ENCODE measurements around the gene GNPNAT1. TPM values are rescaled to one million over a fixed set of nuclear protein-coding genes. Genes with fewer than 3 reads are reported as not detected.

The GNPNAT1 gene
- total RNA-seq, result 36.7 TPM

DNA sequence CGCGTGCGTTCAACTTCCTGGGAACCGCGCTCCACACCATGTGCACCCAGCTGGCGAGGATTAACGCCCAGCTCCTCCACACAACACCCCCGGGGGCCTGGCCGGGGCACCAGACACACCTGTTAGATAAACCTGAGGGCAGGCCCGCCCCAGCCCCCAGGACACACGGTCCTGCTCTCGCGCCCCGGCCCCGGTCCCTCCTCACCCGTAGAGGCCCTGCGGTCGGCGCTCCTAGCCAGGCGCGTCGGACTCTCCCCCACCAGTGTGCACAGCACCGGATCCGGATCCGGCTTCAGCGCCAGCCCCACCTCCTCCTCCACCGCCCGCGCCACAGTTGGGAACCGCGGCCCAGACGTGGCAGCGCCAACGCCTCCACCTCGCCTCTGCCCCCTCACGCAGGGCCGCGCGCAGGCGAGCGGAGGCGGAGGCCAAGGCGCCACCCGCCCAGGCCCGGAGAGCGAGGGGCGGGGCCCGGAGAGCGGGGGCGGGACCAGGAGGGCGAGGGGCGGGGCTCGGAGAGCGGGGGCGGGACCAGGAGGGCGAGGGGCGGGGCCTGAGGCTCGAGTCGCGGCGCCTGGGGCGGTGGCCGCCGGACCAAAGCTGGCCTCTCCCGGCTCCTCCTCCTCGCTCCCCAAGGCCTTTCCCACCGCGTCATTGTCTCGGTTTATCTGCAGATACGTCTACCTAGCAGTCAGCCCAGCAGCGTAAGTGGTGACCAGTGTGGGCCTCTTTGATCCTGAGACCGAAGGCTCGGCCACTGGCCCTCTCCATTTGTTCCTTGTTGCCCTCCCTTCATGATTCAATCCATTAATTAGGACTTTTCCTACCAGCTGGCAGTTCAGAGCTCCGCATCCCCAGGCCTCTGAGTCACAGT is at the start of gene GNPNAT1:
TSS of gene GNPNAT1 (minus strand) at position 385 of the 874 bp plus-strand sequence. CDS start 6,957 bp downstream, outside the sequence.
- ATAC-seq, result peak; percentile 90
- peak; percentile 95 for DNase-seq (ENCODE audit: low spot score)

DNA sequence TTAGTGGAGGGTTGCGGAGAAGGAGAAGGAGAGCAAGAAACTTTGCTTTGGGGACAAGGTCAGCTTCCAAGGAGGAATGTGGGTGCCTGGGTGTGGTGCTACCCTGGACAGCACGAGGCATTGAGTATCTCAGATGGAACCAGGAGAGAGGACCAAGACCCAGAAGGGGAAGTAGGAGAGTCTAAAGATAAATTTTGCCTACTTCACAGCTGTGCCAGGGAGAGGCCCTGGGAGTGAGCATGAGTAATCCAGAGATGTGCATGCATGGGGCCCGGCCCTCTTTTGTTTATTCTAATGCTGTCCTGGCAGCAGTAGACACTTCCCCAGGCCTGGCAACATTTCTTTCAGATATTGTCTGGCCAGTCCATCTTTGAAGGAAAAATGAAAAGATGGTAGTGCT is 49.5 kb upstream of the GNPNAT1 start:
- peak; percentile 54 for ATAC-seq
- DNase-seq (ENCODE audit: low spot score), result no peak

GRCh38 chr14:52837451-52837850 is 46.0 kb upstream of the GNPNAT1 start:
- ATAC-seq (no peak), DNase-seq (ENCODE audit: low spot score) (no peak)

GRCh38 chr14:52836063-52836462 is 44.7 kb upstream of the GNPNAT1 start:
- DNase-seq (ENCODE audit: low spot score) (no peak), ATAC-seq (no peak)

DNA sequence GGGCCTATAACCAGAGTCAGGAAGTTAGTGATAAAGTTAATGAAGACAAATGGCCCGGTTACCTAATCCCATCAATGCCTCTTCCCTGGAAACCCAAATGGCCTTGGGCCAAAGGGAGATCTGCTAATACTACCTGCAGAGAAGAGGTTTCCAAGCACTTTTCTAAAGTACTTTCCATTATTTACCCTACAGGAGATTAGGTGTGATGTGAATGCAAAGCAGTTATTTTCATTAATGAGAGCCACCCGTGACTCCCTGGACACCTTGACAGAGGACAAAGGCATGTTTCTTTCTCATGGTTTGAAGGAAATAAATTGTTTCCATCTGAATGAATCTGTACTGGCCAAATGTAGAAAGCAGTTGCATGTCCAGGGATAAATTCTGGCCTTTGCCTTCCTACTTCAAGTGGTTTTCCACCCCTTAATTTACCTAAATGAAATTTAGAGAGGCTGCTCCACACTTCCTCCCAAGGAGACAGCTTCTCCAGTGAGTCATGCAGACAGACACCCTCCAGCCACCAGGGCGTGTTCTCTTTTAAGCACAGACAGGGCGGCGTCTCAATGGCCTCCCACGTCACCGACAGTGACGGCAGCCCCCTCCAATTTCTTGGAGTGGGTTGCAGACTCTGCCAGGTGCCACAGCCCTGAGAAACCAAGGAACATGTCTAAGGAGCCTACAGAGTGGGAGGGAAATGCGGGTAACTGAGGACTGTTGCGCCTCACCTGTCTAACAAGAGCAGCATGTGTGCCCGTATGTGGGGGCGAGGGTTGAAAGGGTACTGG is 43.9 kb upstream of the GNPNAT1 start:
- peak; percentile 24 for ATAC-seq

GRCh38 chr14:52834440-52834842 is 43.0 kb upstream of the GNPNAT1 start:
- DNase-seq (ENCODE audit: low spot score) (no peak), ATAC-seq (no peak)

More for the DNA sequence above, 43.9 kb upstream of the GNPNAT1 start:
- DNase-seq (ENCODE audit: low spot score), result no peak

DNA sequence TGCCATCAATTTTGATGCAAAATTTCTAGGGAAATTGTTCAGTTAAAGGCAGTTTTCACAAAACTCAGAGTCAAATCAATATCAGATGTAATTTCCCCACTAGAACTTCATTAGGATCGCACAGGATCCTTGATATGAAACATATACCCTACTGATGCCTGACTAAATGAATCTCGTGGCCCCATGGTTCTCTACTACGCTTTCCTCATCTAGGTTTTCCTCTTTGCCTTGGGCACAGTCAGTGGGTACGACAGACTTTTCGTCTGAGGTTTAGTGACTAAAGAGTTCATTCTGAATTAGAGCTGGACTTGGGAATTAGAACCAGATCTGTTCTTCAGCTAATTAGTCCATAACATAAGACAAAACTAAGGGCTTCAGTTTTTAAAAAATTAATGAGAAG is 42.5 kb upstream of the GNPNAT1 start:
- DNase-seq (ENCODE audit: low spot score) (no peak), ATAC-seq (no peak)

DNA sequence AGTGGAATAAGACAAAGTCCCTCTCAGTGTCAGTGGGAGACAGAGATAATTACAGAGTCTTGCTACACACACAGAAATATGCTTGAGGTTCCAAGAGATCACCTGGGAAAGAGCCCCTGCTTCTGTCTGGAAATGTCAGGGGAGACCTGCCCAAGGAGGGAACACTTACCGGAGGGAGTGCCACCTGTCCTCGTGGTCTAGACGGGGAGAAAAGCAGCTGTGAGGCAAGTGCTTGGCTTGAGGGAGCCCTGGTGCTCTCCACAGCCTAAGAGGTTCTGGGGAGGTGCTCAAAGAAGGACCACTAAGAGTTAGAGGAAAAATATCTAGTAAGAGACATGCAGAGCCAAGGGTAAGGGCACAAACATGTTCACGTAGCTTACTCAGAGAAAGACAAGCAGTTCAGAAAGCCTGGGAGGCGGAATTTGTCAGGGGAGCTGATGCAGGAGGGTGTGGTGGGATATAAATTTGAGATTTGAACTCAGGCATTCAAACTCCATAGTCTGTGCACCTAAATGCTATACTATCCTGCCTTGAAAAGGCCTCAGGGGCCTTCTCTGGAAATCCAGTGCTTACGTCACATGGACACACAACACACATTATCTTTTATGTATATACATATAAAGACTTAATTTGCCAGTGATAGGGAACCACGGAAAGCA is 38.2 kb upstream of the GNPNAT1 start:
- ATAC-seq (no peak), DNase-seq (ENCODE audit: low spot score) (no peak)

- ATAC-seq, result no peak
Measured at GRCh38 chr14:52827426-52827825, 36.0 kb upstream of the GNPNAT1 start.

GRCh38 chr14:52825085-52825484 is 33.7 kb upstream of the GNPNAT1 start:
- DNase-seq (ENCODE audit: low spot score) (no peak), ATAC-seq (no peak)

More at GRCh38 chr14:52827426-52827825, 36.0 kb upstream of the GNPNAT1 start:
- DNase-seq (ENCODE audit: low spot score), result no peak

DNA sequence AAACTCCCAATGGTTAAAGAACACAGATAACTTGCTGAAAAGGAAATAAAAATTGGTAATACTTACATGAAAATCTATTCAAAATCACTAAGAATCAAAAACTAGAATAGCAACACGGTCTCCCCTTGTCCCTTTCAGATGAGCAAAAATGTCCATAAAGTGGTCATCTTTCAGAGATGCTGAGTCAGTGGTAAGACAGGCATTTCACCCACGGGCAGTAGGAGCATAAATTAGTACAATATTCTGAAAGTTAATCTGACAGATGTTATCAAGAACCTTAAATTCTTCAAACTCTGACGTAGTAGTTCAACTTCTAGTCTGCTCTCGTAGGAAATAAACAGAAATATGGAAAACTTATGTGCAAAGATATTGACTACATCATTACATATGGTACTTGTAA is 33.1 kb upstream of the GNPNAT1 start:
- DNase-seq (ENCODE audit: low spot score), result no peak
- ATAC-seq, result no peak

DNA sequence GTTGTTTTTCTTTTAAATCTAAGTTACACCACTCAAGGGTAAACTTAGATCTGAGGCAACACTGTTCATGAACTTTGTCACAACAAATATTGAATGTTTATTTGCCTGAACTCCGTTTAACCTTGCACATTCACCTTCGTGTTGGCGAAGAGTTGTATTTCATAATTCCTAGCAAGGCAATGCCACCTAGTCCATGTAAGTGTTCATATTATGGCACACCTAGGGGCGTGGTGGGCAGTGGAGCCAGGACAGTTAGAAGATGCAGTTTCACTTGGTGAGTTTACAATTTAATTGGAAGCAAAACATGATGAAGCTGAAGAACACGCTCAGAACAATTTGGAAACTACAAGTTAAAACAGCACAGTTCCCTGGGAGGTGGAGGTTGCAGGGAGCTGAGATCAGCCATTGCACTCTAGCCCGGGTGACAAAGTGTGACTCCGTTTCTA is 30.4 kb upstream of the GNPNAT1 start:
- DNase-seq (ENCODE audit: low spot score) (peak; percentile 78), ATAC-seq (peak; percentile 93)

DNA sequence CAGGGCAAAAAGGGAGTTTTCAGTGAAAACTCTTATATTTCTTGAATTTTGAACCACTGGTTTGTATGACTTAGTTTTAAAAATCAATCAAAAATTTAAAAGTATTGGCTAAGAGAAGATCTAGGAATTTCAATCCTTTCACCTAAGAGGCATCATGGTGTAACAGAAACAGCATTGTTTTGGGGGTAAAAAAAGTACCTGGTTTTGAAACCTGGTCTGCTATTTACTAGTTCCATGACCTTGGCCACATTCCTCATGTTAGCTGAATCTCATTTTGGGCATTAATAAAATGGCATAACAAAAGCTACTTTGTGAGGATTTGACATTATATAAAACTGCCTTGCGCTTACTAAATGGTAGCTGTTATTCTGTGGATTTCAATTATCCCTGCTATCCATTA is 16.7 kb upstream of the GNPNAT1 start:
- DNase-seq (ENCODE audit: low spot score), result no peak
- ATAC-seq, result no peak

GRCh38 chr14:52806115-52806514 is 14.7 kb upstream of the GNPNAT1 start:
- ATAC-seq (no peak), DNase-seq (ENCODE audit: low spot score) (no peak)

- DNase-seq (ENCODE audit: low spot score) (no peak), ATAC-seq (no peak)
Measured at GRCh38 chr14:52802597-52802996, 11.2 kb upstream of the GNPNAT1 start.

DNA sequence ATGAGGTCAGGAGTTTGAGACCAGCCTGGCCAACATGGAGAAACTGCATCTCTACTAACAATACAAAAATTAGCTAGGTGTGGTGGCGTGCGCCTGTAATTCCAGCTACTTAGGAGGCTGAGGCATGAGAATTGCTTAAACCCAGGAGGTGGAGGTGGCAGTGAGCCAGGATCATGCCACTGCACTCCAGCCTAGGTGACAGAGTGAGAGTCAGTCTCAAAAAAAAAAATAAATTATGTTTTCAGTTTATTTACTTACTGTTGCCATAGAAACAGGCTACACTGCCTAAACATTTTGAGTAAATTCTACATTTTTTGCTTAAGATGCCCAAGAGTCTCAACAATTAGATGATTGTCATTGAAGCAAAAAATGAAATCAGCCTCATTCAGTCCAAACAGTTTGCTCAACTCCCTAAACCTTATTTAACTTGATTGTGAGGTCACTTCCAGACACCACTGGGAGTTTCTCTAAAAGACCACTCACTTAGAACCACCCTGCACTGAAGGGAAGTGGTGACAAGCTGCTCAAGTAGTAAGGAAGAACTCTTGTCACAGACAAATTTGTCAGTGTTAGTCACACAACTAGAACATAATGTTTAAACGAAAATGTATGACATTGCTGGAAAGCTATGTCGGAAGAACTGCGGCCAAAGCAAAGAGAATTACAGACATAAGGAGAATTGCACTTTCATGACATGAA is 9.8 kb upstream of the GNPNAT1 start:
- ATAC-seq, result no peak
- DNase-seq (ENCODE audit: low spot score), result no peak

DNA sequence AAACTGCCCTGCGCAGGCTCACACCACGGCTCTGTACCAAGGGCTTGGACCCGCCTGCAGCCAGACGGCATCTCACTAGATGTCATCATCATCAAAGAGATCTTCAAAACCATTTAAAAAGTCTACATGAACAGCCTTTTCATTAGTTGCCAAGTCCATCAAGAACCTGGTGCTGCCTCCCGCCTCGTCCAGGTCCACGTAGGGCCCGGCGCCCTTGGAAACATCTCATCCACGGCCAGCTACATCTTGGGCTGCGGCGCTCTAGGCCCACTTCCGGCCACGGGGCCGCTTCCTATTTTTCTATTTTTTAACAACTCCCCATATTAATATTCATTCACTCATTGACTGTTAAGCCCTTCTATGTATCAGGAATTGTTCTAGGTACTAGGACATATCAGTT is 7.4 kb upstream of the GNPNAT1 start:
- ATAC-seq, result no peak
- DNase-seq (ENCODE audit: low spot score), result no peak

GRCh38 chr14:52797653-52798052 is 6.2 kb upstream of the GNPNAT1 start:
- DNase-seq (ENCODE audit: low spot score), result no peak
- no peak for ATAC-seq

- no peak for ATAC-seq
- no peak for DNase-seq (ENCODE audit: low spot score)
Measured at GRCh38 chr14:52793061-52793460, 1.7 kb upstream of the GNPNAT1 start.

GRCh38 chr14:52792097-52792415 is 649 bp upstream of the GNPNAT1 start:
- no peak for DNase-seq (ENCODE audit: low spot score)
- no peak for ATAC-seq

GRCh38 chr14:52790756-52791222 is 618 bp downstream of the GNPNAT1 start:
- ATAC-seq (no peak), DNase-seq (ENCODE audit: low spot score) (no peak)

Measured in left lobe of liver (tissue), 2 donors.